ENCODE measurements around the gene FOXI1.
"Not testable (repeated sequence)": the region's sequence is repeated elsewhere in the genome, so short reads cannot be mapped to it uniquely, and the experiment has no call there.

FOXI1 gene

DNA sequence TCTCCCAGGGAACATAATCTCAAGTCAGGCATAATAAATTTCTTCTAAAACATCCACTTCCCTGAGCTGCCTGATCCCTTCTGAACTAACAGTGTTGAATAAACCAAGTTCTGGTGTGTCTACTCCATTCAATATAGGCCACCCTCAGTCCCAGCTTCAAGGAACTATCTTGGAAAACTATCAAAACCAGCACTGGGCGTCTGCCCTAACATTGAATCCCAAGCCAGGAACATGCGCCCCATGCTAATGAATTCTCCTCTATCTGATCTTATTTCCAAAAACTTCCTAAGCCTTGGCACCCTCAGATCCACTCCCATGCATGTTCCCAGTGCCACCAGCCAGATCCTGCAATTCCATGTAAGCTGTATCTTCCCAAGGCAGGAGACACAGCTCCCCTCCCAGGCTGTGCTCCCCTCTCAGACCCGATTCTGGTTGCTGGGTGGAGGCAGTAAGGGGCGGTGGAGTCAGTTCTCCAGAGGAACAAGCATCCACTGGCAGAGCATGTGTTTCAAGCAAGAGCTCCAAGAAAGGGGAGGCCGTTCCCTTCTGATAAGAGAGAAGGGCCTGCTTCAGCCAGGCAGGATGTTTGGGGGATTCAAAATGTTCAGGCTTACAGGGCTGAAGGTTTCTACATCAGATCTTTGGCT, 13.1 kb upstream of the FOXI1 start:
- DNase-seq (ENCODE audit: extremely low read depth in 1 of 2, low read depth in 1 of 2): no peak

GRCh38 chr5:170094329-170094728, 11.4 kb upstream of the FOXI1 start:
- not testable (repeated sequence) for DNase-seq (ENCODE audit: extremely low read depth in 1 of 2, low read depth in 1 of 2)

- no peak for DNase-seq (ENCODE audit: extremely low read depth in 1 of 2, low read depth in 1 of 2)
Observed at GRCh38 chr5:170095646-170096045, 10.1 kb upstream of the FOXI1 start.

DNA sequence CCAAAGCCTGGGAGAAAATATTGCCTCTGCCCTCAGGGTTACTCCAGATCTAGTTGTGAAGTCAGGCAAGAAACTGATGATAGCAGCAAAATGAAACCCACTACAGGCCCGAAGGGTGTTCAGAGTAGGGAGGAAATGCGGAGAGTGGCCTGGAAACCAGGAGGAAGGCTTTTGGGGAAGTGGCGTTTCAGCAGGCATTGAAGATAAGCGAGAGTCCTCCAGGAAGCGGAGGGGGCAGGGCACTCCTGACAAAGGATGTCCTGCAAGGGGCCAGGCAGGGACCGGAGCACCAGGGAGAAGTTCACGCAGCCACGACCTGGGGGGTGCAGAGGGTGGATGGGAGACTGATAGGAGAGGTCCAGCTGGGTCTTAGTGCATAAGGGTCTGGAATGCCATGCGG, 7.8 kb upstream of the FOXI1 start:
- DNase-seq (ENCODE audit: extremely low read depth in 1 of 2, low read depth in 1 of 2): no peak

DNA sequence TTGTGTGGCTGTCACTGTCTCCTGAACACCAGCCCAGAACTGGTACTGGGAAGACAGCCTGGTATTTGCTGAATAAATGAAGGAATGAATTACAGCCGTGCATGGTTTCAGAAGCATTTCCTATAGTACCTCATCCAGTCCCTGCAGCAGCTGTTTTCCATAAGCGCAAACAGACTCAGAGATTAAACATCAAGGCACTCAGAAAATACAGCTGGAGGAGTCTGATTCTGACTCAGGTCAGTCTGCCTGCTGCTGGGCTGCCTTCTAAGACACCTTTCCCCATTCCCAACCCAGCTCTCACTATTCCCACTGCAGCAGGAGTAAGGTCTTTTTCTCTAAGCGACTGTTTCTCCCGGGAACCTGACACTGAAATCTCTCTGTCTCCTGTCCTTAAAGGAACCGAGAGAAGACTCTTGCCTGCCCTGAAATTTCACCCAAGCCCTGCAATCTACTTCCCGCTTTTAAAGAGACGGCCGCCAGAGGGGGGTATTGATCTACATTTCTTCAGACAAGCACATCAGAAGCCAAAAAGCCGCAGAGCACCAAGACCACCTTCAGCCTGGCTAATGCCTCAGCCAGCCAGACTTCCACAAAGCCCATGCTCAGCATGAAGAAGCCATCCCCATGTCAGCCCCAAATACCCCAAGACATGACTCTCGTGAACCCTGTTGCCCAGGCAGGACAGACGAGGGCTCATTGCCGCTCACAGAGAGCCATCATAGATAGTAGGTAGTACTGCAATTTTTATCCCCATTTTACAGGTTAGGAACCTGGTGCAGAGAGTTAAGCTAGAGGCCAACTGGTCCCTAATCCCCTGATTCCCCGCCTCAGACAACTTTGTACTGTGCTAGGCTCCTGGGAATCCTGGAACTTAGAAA, 5.4 kb upstream of the FOXI1 start:
- peak; percentile 38 to 41 for DNase-seq (ENCODE audit: extremely low read depth in 1 of 2, low read depth in 1 of 2)

DNA sequence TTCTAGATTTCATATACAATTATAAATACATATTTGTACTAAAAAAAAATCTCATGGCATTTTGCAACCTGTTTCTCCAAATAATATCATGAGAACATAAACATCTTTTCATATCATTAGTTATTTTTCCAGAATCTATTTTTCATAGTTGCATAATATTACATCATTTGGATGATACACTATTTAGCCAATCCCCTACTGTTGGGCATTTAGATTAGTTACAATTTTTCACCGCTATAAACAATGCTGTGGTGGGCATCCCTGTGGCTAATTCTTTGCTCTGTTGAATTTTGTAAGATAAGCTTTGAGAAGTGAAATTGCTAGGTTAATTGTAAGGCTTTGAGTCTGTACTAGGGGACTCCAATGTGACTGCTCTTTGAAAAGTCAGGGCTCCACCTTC, 2.2 kb upstream of the FOXI1 start:
- no peak for DNase-seq (ENCODE audit: extremely low read depth in 1 of 2, low read depth in 1 of 2)

- DNase-seq (ENCODE audit: extremely low read depth in 1 of 2, low read depth in 1 of 2): no peak
Observed at GRCh38 chr5:170104299-170104698, 1.4 kb upstream of the FOXI1 start.

GRCh38 chr5:170104710-170105109, 987 bp upstream of the FOXI1 start:
- DNase-seq (ENCODE audit: extremely low read depth in 1 of 2, low read depth in 1 of 2): no peak

DNA sequence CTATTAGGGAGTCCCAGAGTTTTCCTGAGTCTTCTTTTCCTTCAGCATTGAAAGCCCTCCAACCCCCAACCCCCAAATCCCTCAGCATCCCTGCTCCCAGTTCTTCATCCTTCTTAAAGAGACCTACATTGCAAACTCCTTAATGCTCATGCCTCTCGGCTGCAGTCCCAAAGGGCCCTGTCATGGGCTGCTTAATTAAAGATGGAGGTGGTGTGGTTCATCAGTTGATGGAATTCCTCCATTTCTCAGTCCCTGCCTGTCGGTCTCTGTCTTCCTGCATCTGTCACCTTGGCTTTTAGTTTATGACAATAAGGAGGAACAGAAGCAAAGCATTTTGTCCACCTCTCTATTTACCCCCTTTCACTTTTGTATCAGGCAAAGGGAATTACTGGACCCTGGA, 2.0 kb downstream of the FOXI1 start:
- no peak for DNase-seq (ENCODE audit: extremely low read depth in 1 of 2, low read depth in 1 of 2)

GRCh38 chr5:170108266-170108785, 2.6 kb downstream of the FOXI1 start:
- DNase-seq (ENCODE audit: extremely low read depth in 1 of 2, low read depth in 1 of 2): no peak

GRCh38 chr5:170109059-170110031, 3.6 kb downstream of the FOXI1 start:
- DNase-seq (ENCODE audit: extremely low read depth in 1 of 2, low read depth in 1 of 2): no peak

GRCh38 chr5:170110403-170111087, 4.8 kb downstream of the FOXI1 start:
- no peak for DNase-seq (ENCODE audit: extremely low read depth in 1 of 2, low read depth in 1 of 2)

DNA sequence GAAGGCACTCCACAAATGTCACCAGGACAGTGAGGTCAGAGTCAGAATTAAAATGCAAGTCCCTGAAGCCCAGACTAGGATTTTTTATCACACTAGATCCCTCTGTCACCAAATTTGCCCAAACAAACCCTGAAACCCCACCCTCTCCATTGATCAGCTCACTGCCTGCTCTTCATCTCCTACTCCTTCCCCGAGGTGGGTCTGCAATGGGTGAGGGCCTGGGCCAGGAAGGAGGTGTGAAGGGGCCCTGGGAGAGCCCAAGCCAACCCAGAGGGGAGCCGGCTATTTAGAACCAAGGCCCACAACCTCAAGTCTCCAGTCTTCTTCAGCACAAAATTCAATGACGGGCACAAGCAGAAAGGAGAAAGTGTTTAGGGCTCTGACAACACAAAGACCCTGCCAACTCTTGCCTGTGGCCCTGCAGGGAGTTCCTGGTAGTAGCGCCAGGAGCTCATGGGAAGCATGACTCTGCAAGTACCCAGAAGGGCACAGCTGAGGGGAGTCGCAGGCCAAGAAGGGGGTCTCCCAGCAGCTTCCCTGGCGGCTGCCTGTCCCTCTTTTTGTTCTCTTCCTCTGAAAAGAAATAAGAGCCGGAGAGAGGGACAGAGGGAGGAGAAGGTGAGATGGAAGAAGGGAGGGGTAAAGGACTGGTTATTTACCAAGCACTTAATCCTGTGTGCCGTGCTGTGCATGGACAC, 5.5 kb downstream of the FOXI1 start:
- no peak for DNase-seq (ENCODE audit: extremely low read depth in 1 of 2, low read depth in 1 of 2)

GRCh38 chr5:170112876-170113521, 7.3 kb downstream of the FOXI1 start:
- DNase-seq (ENCODE audit: extremely low read depth in 1 of 2, low read depth in 1 of 2): no peak

- no peak for DNase-seq (ENCODE audit: extremely low read depth in 1 of 2, low read depth in 1 of 2)
Observed at GRCh38 chr5:170113522-170113900, 7.8 kb downstream of the FOXI1 start.

GRCh38 chr5:170114271-170114670, 8.6 kb downstream of the FOXI1 start:
- DNase-seq (ENCODE audit: extremely low read depth in 1 of 2, low read depth in 1 of 2): no peak

- no peak for DNase-seq (ENCODE audit: extremely low read depth in 1 of 2, low read depth in 1 of 2)
Observed at GRCh38 chr5:170115925-170116324, 10.2 kb downstream of the FOXI1 start.

DNA sequence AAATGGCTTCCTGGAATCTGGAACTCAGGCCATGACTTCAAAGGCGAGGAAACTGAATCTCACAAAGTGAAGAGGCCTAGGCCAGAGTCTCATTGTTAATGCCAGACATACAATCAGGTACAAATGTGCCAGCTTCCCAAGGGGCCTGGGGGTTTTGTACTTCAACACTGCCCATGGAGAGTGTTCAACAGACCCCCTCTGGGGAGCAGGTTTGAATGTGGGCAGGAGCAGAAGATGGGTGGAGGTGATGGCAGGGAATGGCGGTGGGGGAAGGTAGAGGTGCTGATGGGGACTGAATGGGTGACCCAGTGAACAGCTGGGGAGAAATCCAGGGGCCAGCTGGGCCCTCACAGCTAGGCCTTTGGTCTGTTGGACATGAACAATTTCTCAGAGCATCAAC, 12.0 kb downstream of the FOXI1 start:
- DNase-seq (ENCODE audit: extremely low read depth in 1 of 2, low read depth in 1 of 2): no peak

DNA sequence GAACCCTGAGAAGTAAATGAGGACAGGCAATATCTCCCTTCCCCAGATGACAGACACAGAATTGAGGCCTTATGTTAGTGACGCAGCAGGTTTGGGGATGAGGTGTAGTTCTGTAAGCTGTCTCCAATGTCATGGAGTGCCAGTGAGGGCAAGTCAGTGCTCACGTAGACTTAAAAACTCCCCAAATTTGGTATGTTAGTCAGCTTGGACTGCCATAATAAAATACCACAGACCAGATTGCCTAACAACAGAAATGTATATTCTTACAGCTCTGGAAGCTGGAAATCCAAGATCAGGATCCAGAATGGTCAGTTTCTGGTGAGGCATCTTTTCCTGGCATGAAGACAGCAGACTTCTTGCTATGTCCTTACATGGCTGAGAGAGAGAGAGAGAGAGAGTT, 14.9 kb downstream of the FOXI1 start:
- DNase-seq (ENCODE audit: extremely low read depth in 1 of 2, low read depth in 1 of 2): no peak

Data from activated CD8-positive, alpha-beta memory T cell treated with anti-CD3 and anti-CD28 coated beads for 1 hour (primary cell).